Astrocyte (in vitro differentiated cells and primary cell): ENCODE data around the gene CUL2. TPM values are rescaled to one million over a fixed set of nuclear protein-coding genes. Genes with fewer than 3 reads are reported as not detected.
"Not testable (repeated sequence)": the region's sequence is repeated elsewhere in the genome, so short reads cannot be mapped to it uniquely, and the experiment has no call there.

ENCODE experiments used
- DNase-seq: peaks from one replicate; pipeline ENCODE4 v3.0.0-alpha.2; 2010; ENCODE audit warnings: low read depth
- FAIRE-seq: peaks from 2 replicates; lab custom pipeline; 2011; peaks lifted over from hg19 to GRCh38; lab: Jason Lieb, UNC
- H2AFZ ChIP-seq: 2 replicates; pipeline ENCODE4 v1.6.0; 2012; ENCODE audit warnings: low read depth, low read length, inconsistent platforms
- H3K27ac ChIP-seq: 2 replicates; pipeline ENCODE4 v1.5.1; 2011; ENCODE audit warnings: low read depth, low read length, inconsistent platforms
- H3K27me3 ChIP-seq: 2 replicates; pipeline ENCODE4 v1.6.0; 2011; ENCODE audit warnings: low read length, inconsistent platforms; ENCODE audit not compliant: insufficient read depth
- H3K36me3 ChIP-seq: 2 replicates; pipeline ENCODE4 v1.5.1; 2011; ENCODE audit warnings: low read length, inconsistent platforms; ENCODE audit not compliant: insufficient read depth
- H3K4me1 ChIP-seq: 2 replicates; pipeline ENCODE4 v1.5.1; 2011; ENCODE audit warnings: low read length, inconsistent platforms; ENCODE audit not compliant: insufficient read depth
- H3K4me2 ChIP-seq: 2 replicates; pipeline ENCODE4 v1.6.0; 2012; ENCODE audit warnings: low read length, inconsistent platforms
- H3K4me3 ChIP-seq: 2 replicates; pipeline ENCODE4 v1.5.1; 2011; ENCODE audit warnings: low read depth, mild to moderate bottlenecking, low read length, inconsistent platforms; ENCODE audit not compliant: insufficient read depth
- H3K79me2 ChIP-seq: 2 replicates; pipeline ENCODE4 v1.6.0; 2012; ENCODE audit warnings: mild to moderate bottlenecking, low read length, inconsistent platforms; ENCODE audit not compliant: insufficient read depth
- H3K9ac ChIP-seq: 2 replicates; pipeline ENCODE4 v1.6.0; 2012; ENCODE audit warnings: mild to moderate bottlenecking, low read length, inconsistent platforms
- H3K9me3 ChIP-seq: 2 replicates; pipeline ENCODE4 v1.5.1; 2012; ENCODE audit warnings: low read depth, mild to moderate bottlenecking, low read length, inconsistent platforms; ENCODE audit not compliant: insufficient read depth
- H4K20me1 ChIP-seq: 2 replicates; pipeline ENCODE4 v1.6.0; 2012; ENCODE audit warnings: low read length, inconsistent platforms; ENCODE audit not compliant: insufficient read depth
- H3K27ac Mint-ChIP-seq: one replicate; pipeline ENCODE4 v1.8.0; 2021; ENCODE audit warnings: mild to moderate bottlenecking, mixed read lengths; ENCODE audit not compliant: unreplicated experiment
- H3K27me3 Mint-ChIP-seq: one replicate; pipeline ENCODE4 v1.8.0; 2021; ENCODE audit warnings: low read depth, mixed read lengths; ENCODE audit not compliant: unreplicated experiment
- H3K36me3 Mint-ChIP-seq: one replicate; pipeline ENCODE4 v1.8.0; 2021; ENCODE audit warnings: low read depth, mixed read lengths; ENCODE audit not compliant: unreplicated experiment
- H3K4me1 Mint-ChIP-seq: one replicate; pipeline ENCODE4 v1.8.0; 2021; ENCODE audit warnings: low read depth, mixed read lengths; ENCODE audit not compliant: unreplicated experiment
- H3K4me3 Mint-ChIP-seq: one replicate; pipeline ENCODE4 v1.8.0; 2021; ENCODE audit warnings: mild to moderate bottlenecking, moderate library complexity, mixed read lengths; ENCODE audit not compliant: unreplicated experiment
- H3K9me3 Mint-ChIP-seq: one replicate; pipeline ENCODE4 v1.8.0; 2021; ENCODE audit warnings: mild to moderate bottlenecking, mixed read lengths; ENCODE audit not compliant: unreplicated experiment
- CTCF ChIP-seq: IDR thresholded peaks from 2 replicates; pipeline ENCODE4 v1.5.1; 2011; ENCODE audit warnings: low read depth, mild to moderate bottlenecking, inconsistent platforms, low read length, moderate library complexity; ENCODE audit not compliant: insufficient read depth
- EZH2 ChIP-seq: IDR thresholded peaks from 2 replicates; pipeline ENCODE4 v1.6.1; 2012; ENCODE audit warnings: mild to moderate bottlenecking, low read length, inconsistent platforms; ENCODE audit not compliant: insufficient read depth
- total RNA-seq: library from RNA; stranded (reverse); gene quantifications from 2 replicates; pipeline ENCODE4 v1.2.1, GENCODE V29; 2021

The CUL2 gene
- total RNA-seq, 1 donor from 2014 or later = 48.0 TPM

- Mint-ChIP-seq H3K4me1 (peaks cover 22% of the 10 kb centered on the region), H3K9me3 (no peaks in the 10 kb centered on the region), H3K36me3 (peaks cover 4% of the 10 kb centered on the region), H3K4me3 (no peak overlapping the region), H3K27me3 (no peaks in the 10 kb centered on the region), H3K27ac (no peak overlapping the region)
- Histone ChIP-seq H3K9ac (no peak overlapping the region), H3K4me2 (no peak overlapping the region), H3K36me3 (peaks cover 12% of the 10 kb centered on the region), H3K4me1 (peaks cover 17% of the 10 kb centered on the region), H3K27ac (no peak overlapping the region), H3K27me3 (no peaks in the 10 kb centered on the region), H2AFZ (no peak overlapping the region), H3K79me2 (peaks cover 19% of the 10 kb centered on the region), H3K4me3 (no peak overlapping the region), H4K20me1 (no peaks in the 10 kb centered on the region), H3K9me3 (no peaks in the 10 kb centered on the region)
- TF ChIP-seq EZH2 (no peak), CTCF (no peak)
- FAIRE-seq (no peak), DNase-seq (no peak)
Observed at GRCh38 chr10:35056133-35056532, 34.0 kb downstream of the CUL2 start.

GRCh38 chr10:35050568-35050967, 39.6 kb downstream of the CUL2 start:
- no peaks in the 10 kb centered on the region for H3K27me3 Mint-ChIP-seq
- no peak overlapping the region for H3K4me3 Mint-ChIP-seq
- Histone ChIP-seq H3K4me2 (no peak overlapping the region), H3K27ac (no peak overlapping the region), H2AFZ (no peak overlapping the region), H3K4me3 (no peak overlapping the region), H4K20me1 (no peaks in the 10 kb centered on the region), H3K27me3 (no peaks in the 10 kb centered on the region), H3K36me3 (peaks cover 3% of the 10 kb centered on the region), H3K9me3 (no peaks in the 10 kb centered on the region), H3K79me2 (peaks cover 9% of the 10 kb centered on the region), H3K4me1 (no peaks in the 10 kb centered on the region), H3K9ac (no peak overlapping the region)
- no peak overlapping the region for H3K27ac Mint-ChIP-seq
- H3K4me1 Mint-ChIP-seq = no peaks in the 10 kb centered on the region
- peaks cover 4% of the 10 kb centered on the region for H3K36me3 Mint-ChIP-seq
- FAIRE-seq = no peak
- H3K9me3 Mint-ChIP-seq = no peaks in the 10 kb centered on the region
- no peak for DNase-seq
- TF ChIP-seq CTCF = no peak
- TF ChIP-seq EZH2 = no peak

GRCh38 chr10:35046074-35046473, 44.1 kb downstream of the CUL2 start:
- Histone ChIP-seq H3K27me3 (no peaks in the 10 kb centered on the region), H3K36me3 (peaks cover 13% of the 10 kb centered on the region), H3K27ac (no peak overlapping the region), H3K79me2 (peaks cover 3% of the 10 kb centered on the region), H4K20me1 (no peaks in the 10 kb centered on the region), H3K4me3 (no peak overlapping the region), H2AFZ (no peak overlapping the region), H3K9me3 (no peaks in the 10 kb centered on the region), H3K4me2 (no peak overlapping the region), H3K4me1 (peaks cover 9% of the 10 kb centered on the region), H3K9ac (no peak overlapping the region)
- peaks cover 15% of the 10 kb centered on the region for H3K4me1 Mint-ChIP-seq
- no peaks in the 10 kb centered on the region for H3K27me3 Mint-ChIP-seq
- H3K4me3 Mint-ChIP-seq = no peak overlapping the region
- no peak overlapping the region for H3K27ac Mint-ChIP-seq
- FAIRE-seq (no peak), DNase-seq (no peak)
- H3K36me3 Mint-ChIP-seq = peaks cover 10% of the 10 kb centered on the region
- TF ChIP-seq CTCF = no peak
- no peak for TF ChIP-seq EZH2
- no peaks in the 10 kb centered on the region for H3K9me3 Mint-ChIP-seq

GRCh38 chr10:35045275-35045674, 44.9 kb downstream of the CUL2 start:
- H3K9me3 ChIP-seq, DNase-seq, H2AFZ ChIP-seq, H3K9ac ChIP-seq, H3K36me3 Mint-ChIP-seq, H3K27me3 Mint-ChIP-seq, H3K27ac Mint-ChIP-seq, H3K79me2 ChIP-seq, H4K20me1 ChIP-seq, H3K4me3 ChIP-seq, H3K9me3 Mint-ChIP-seq, H3K4me2 ChIP-seq, FAIRE-seq, H3K4me3 Mint-ChIP-seq, H3K27me3 ChIP-seq, H3K27ac ChIP-seq: not testable (repeated sequence)
- H3K4me1 Mint-ChIP-seq = peaks cover 21% of the 10 kb centered on the region
- Histone ChIP-seq H3K4me1 (peaks cover 17% of the 10 kb centered on the region), H3K36me3 (peaks cover 10% of the 10 kb centered on the region)
